Endodermal cell (in vitro differentiated cells): ENCODE results near the gene DDX10. TPM values are rescaled to one million over a fixed set of nuclear protein-coding genes. Genes with fewer than 3 reads are reported as not detected.

Experiments
- DNase-seq: peaks from one replicate; pipeline ENCODE4 v3.0.0-alpha.2; 2017
- H3K27ac ChIP-seq: 2 replicates; pipeline ENCODE4 v1.5.1; 2013; ENCODE audit warnings: mild to moderate bottlenecking, low read depth, low read length, moderate library complexity
- H3K27me3 ChIP-seq: 2 replicates; pipeline ENCODE4 v1.6.1; 2013; ENCODE audit warnings: mild to moderate bottlenecking, low read length, moderate library complexity; ENCODE audit not compliant: insufficient read depth, control insufficient read depth, poor library complexity, severe bottlenecking
- H3K36me3 ChIP-seq: 2 replicates; pipeline ENCODE4 v1.7.0; 2013; ENCODE audit warnings: mild to moderate bottlenecking, low read length, moderate library complexity; ENCODE audit not compliant: control insufficient read depth, insufficient read depth
- H3K4me1 ChIP-seq: one replicate; pipeline ENCODE4 v1.7.0; 2013; ENCODE audit warnings: low read length; ENCODE audit not compliant: control insufficient read depth, insufficient read depth
- H3K4me3 ChIP-seq: 2 replicates; pipeline ENCODE4 v1.5.1; 2013; ENCODE audit warnings: mild to moderate bottlenecking, low read length, moderate library complexity
- H3K9ac ChIP-seq: 2 replicates; pipeline ENCODE4 v1.6.1; 2013; ENCODE audit warnings: mild to moderate bottlenecking, low read length, moderate library complexity; ENCODE audit not compliant: poor library complexity, severe bottlenecking; ENCODE audit errors: extremely low read depth
- H3K9me3 ChIP-seq: 2 replicates; pipeline ENCODE4 v1.6.1; 2013; ENCODE audit warnings: mild to moderate bottlenecking, low read length, moderate library complexity; ENCODE audit not compliant: control insufficient read depth
- H3K27ac Mint-ChIP-seq: 2 replicates; pipeline ENCODE4 v1.8.0; 2020; ENCODE audit warnings: mixed read lengths
- H3K27me3 Mint-ChIP-seq: 2 replicates; pipeline ENCODE4 v1.8.0; 2021; ENCODE audit warnings: mild to moderate bottlenecking, mixed read lengths; ENCODE audit not compliant: insufficient read depth
- H3K36me3 Mint-ChIP-seq: 2 replicates; pipeline ENCODE4 v1.8.0; 2020; ENCODE audit warnings: low read depth, mixed read lengths
- H3K4me1 Mint-ChIP-seq: 2 replicates; pipeline ENCODE4 v1.8.0; 2020; ENCODE audit warnings: mixed read lengths
- H3K4me3 Mint-ChIP-seq: 2 replicates; pipeline ENCODE4 v1.8.0; 2020; ENCODE audit warnings: mild to moderate bottlenecking, moderate library complexity, mixed read lengths
- H3K9me3 Mint-ChIP-seq: 2 replicates; pipeline ENCODE4 v1.8.0; 2020; ENCODE audit warnings: mild to moderate bottlenecking, mixed read lengths
- WGBS, 2 experiments: methylation state at CpG; one replicate each; pipeline versions ENCODE4 v1.1.5 to v1.1.7; 2013; ENCODE audit warnings: missing lambda C conversion rate in 2 of 2, mixed read lengths in 1 of 2; ENCODE audit not compliant: insufficient coverage in 1 of 2, insufficient read length in 1 of 2; 5-methylcytosine and 5-hydroxymethylcytosine counted together
- total RNA-seq, 2 donors: library from RNA; stranded (reverse); fragmentation: NEBNext Ultra II Directional in 1 of 2; extraction: Animal tissue kit (Norgen Biotek cat#: 25700) in 1 of 2; gene quantifications; 2 replicates in 1 of 2; 3 replicates in 1 of 2; pipeline ENCODE4 v1.2.1, GENCODE V29; 2021
- TF ChIP-seq, protein P1 (sequence below): fragments of 200-600 bp; sonication (generic); conservative IDR thresholded peaks from 2 replicates; pipeline ENCODE4 v1.5.0; 2021; ENCODE audit warnings: antibody characterized with exemption, mild to moderate bottlenecking

Gene DDX10
- total RNA-seq, 2 donors from 2014 or later = 31.1 to 32.7 TPM

DNA sequence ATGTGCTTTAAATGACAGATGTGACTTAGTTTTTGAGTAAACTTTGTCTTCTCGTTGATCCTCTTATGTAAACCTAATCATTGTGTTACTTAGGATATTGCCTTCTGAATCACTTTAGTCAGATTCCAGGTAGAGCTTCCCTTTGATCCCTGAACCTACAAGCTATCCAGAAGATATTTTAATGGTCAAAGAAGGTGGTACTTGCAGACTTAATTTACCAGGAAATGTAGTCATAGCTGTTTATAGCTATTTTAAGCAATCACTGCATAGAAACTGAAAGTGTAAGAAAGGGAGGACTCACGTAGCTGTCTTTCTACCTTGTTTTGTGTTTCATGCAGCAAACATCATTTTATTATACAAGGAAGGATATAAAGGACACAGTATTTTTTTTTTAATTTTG is 189.5 kb downstream of the DDX10 start:
- 83 to 95% methylated on average over 1 of the region's 2 CpGs for WGBS, 2 experiments
- no peaks in the 10 kb centered on the region for H3K9me3 ChIP-seq
- no peak for DNase-seq
- TF ChIP-seq, protein P1, sequence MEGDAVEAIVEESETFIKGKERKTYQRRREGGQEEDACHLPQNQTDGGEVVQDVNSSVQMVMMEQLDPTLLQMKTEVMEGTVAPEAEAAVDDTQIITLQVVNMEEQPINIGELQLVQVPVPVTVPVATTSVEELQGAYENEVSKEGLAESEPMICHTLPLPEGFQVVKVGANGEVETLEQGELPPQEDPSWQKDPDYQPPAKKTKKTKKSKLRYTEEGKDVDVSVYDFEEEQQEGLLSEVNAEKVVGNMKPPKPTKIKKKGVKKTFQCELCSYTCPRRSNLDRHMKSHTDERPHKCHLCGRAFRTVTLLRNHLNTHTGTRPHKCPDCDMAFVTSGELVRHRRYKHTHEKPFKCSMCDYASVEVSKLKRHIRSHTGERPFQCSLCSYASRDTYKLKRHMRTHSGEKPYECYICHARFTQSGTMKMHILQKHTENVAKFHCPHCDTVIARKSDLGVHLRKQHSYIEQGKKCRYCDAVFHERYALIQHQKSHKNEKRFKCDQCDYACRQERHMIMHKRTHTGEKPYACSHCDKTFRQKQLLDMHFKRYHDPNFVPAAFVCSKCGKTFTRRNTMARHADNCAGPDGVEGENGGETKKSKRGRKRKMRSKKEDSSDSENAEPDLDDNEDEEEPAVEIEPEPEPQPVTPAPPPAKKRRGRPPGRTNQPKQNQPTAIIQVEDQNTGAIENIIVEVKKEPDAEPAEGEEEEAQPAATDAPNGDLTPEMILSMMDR = no peak
- no peaks in the 10 kb centered on the region for H3K9me3 Mint-ChIP-seq
- H3K27me3 Mint-ChIP-seq = no peaks in the 10 kb centered on the region
- H3K36me3 ChIP-seq = peaks cover 4% of the 10 kb centered on the region
- H3K27me3 ChIP-seq = no peaks in the 10 kb centered on the region
- H3K27ac Mint-ChIP-seq = no peak overlapping the region
- no peak overlapping the region for H3K27ac ChIP-seq
- H3K4me1 ChIP-seq = peaks cover 3% of the 10 kb centered on the region
- no peak overlapping the region for H3K4me3 ChIP-seq
- H3K9ac ChIP-seq = no peak overlapping the region
- H3K4me3 Mint-ChIP-seq = no peak overlapping the region
- peaks cover 11% of the 10 kb centered on the region for H3K4me1 Mint-ChIP-seq
- no peaks in the 10 kb centered on the region for H3K36me3 Mint-ChIP-seq

DNA sequence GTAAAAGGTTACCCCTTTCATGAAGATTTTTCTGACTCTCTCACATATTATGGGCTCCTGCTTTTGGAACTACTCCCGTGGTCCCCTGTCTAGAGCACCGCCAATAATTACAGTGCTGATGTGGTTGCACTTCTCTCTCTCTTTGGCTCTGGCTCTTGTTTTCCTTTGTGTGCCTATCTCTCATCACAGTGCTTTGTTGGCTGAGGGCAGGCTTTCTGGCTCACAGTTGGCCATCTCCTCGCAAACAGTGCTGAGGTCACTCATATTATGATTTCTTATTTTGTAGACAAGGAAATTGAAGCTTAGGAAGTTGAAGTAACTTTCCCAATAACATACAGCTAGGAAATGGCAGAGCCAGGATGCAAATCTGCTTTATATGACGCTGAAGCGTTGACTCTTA is 192.5 kb downstream of the DDX10 start:
- Mint-ChIP-seq H3K4me1 (peaks cover 15% of the 10 kb centered on the region), H3K27ac (peak overlapping the region; percentile 18), H3K36me3 (no peaks in the 10 kb centered on the region)

DNA sequence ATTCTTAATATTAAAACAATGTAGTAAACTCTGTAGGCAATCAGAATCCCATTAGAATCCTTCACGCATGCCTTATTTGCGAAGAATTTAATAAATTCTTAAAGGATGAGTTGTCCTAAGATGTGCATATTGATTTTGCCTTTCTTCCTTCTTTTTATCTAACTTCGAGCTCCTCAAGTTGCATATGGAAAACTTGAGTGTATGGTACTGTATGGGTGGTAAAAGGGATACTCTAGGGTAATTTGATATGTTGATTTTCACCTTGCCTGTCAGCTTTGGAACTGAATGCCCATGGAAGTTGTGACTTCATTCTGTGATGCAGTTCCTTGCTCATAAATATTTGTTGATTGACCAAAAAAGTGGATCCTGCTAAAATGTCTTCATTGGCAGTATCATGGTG is 193.8 kb downstream of the DDX10 start:
- Histone ChIP-seq H3K36me3 (no peaks in the 10 kb centered on the region), H3K9ac (no peak overlapping the region), H3K27me3 (no peaks in the 10 kb centered on the region), H3K4me1 (peaks cover 2% of the 10 kb centered on the region), H3K9me3 (no peaks in the 10 kb centered on the region), H3K4me3 (no peak overlapping the region), H3K27ac (no peak overlapping the region)
- 87 to 100% methylated on average over 2 to 3 of the region's 3 CpGs for WGBS, 2 experiments
- Mint-ChIP-seq H3K27me3 (no peaks in the 10 kb centered on the region), H3K27ac (no peak overlapping the region), H3K9me3 (no peaks in the 10 kb centered on the region), H3K4me3 (no peak overlapping the region), H3K36me3 (no peaks in the 10 kb centered on the region), H3K4me1 (peaks cover 15% of the 10 kb centered on the region)
- no peak for DNase-seq
- TF ChIP-seq, protein P1 = no peak

More for the DNA sequence above, 192.5 kb downstream of the DDX10 start:
- Histone ChIP-seq H3K4me3 (no peak overlapping the region), H3K9ac (no peak overlapping the region), H3K27me3 (no peaks in the 10 kb centered on the region), H3K9me3 (no peaks in the 10 kb centered on the region), H3K4me1 (peaks cover 3% of the 10 kb centered on the region), H3K36me3 (peaks cover 4% of the 10 kb centered on the region), H3K27ac (peak overlapping the region; percentile 0)
- no peaks in the 10 kb centered on the region for H3K9me3 Mint-ChIP-seq
- H3K4me3 Mint-ChIP-seq = no peak overlapping the region
- no peak for DNase-seq
- TF ChIP-seq, protein P1 = no peak
- 92 to 97% methylated on average over 5 of the region's 5 CpGs for WGBS, 2 experiments
- H3K27me3 Mint-ChIP-seq = no peaks in the 10 kb centered on the region
